ENCODE measurements around the gene WASF2.
A peak's percentile ranks its signal among the peaks of the same experiment; 100 is the strongest.

Gene WASF2

GRCh38 chr1:27523337-27524020, 33.5 kb upstream of the WASF2 start:
- Histone ChIP-seq H3K9me3 (ENCODE audit: low read depth, low read length) (no peaks in the 10 kb centered on the region), H3K36me3 (ENCODE audit: insufficient read depth, low read length) (no peaks in the 10 kb centered on the region), H3K4me3 (peak overlapping the region; percentile 64), H3K27ac (peak overlapping the region; percentile 95), H3K9ac (ENCODE audit: insufficient read length) (peak overlapping the region; percentile 38)
- TF ChIP-seq FOXP2 (optimal IDR thresholded peaks at IDR 0.05; ENCODE audit: control extremely low read depth, extremely low read length, insufficient read depth) (no peak), EZH2 (IDR thresholded peaks at IDR 0.05) (no peak), POLR2AphosphoS5 (IDR thresholded peaks at IDR 0.05; ENCODE audit: borderline replicate concordance, low read depth, low read length) (no peak)
- no peak for DNase-seq (ENCODE audit: low read depth, low spot score)

- H3K27ac ChIP-seq = peak overlapping the region; percentile 95
- H3K9me3 ChIP-seq (ENCODE audit: low read depth, low read length) = no peaks in the 10 kb centered on the region
- peak overlapping the region; percentile 38 for H3K9ac ChIP-seq (ENCODE audit: insufficient read length)
- peak overlapping the region; percentile 64 for H3K4me3 ChIP-seq
- no peaks in the 10 kb centered on the region for H3K36me3 ChIP-seq (ENCODE audit: insufficient read depth, low read length)
- TF ChIP-seq POLR2AphosphoS5 (IDR thresholded peaks at IDR 0.05; ENCODE audit: borderline replicate concordance, low read depth, low read length) (no peak), FOXP2 (optimal IDR thresholded peaks at IDR 0.05; ENCODE audit: control extremely low read depth, extremely low read length, insufficient read depth) (no peak), EZH2 (IDR thresholded peaks at IDR 0.05) (no peak)
- no peak for DNase-seq (ENCODE audit: low read depth, low spot score)
These were observed 32.7 kb upstream of the WASF2 start for GRCh38 chr1:27522432-27523336.

- H3K9me3 ChIP-seq (ENCODE audit: low read depth, low read length) = no peaks in the 10 kb centered on the region
- peak overlapping the region; percentile 95 for H3K27ac ChIP-seq
- H3K9ac ChIP-seq (ENCODE audit: insufficient read length) = no peak overlapping the region
- no peak for DNase-seq (ENCODE audit: low read depth, low spot score)
- H3K4me3 ChIP-seq = no peak overlapping the region
- TF ChIP-seq EZH2 (IDR thresholded peaks at IDR 0.05) (no peak), POLR2AphosphoS5 (IDR thresholded peaks at IDR 0.05; ENCODE audit: borderline replicate concordance, low read depth, low read length) (no peak), FOXP2 (optimal IDR thresholded peaks at IDR 0.05; ENCODE audit: control extremely low read depth, extremely low read length, insufficient read depth) (no peak)
- H3K36me3 ChIP-seq (ENCODE audit: insufficient read depth, low read length) = no peaks in the 10 kb centered on the region
These were observed 32.0 kb upstream of the WASF2 start for GRCh38 chr1:27521861-27522431.

GRCh38 chr1:27521336-27521831, 31.4 kb upstream of the WASF2 start:
- no peak for TF ChIP-seq EZH2 (IDR thresholded peaks at IDR 0.05)
- TF ChIP-seq POLR2AphosphoS5 (IDR thresholded peaks at IDR 0.05; ENCODE audit: borderline replicate concordance, low read depth, low read length) = 0 out of 2 replicates have a peak, but pooled peaks have one; percentile 21
- TF ChIP-seq FOXP2 (optimal IDR thresholded peaks at IDR 0.05; ENCODE audit: control extremely low read depth, extremely low read length, insufficient read depth) = no peak
- Histone ChIP-seq H3K9me3 (ENCODE audit: low read depth, low read length) (no peaks in the 10 kb centered on the region), H3K27ac (peak overlapping the region; percentile 95), H3K36me3 (ENCODE audit: insufficient read depth, low read length) (no peaks in the 10 kb centered on the region), H3K4me3 (no peak overlapping the region), H3K9ac (ENCODE audit: insufficient read length) (peak overlapping the region; percentile 45)
- DNase-seq (ENCODE audit: low read depth, low spot score) = no peak

- TF ChIP-seq EZH2 (IDR thresholded peaks at IDR 0.05) (no peak), FOXP2 (optimal IDR thresholded peaks at IDR 0.05; ENCODE audit: control extremely low read depth, extremely low read length, insufficient read depth) (no peak), POLR2AphosphoS5 (IDR thresholded peaks at IDR 0.05; ENCODE audit: borderline replicate concordance, low read depth, low read length) (no peak)
- no peak for DNase-seq (ENCODE audit: low read depth, low spot score)
- H3K4me3 ChIP-seq = no peak overlapping the region
- no peak overlapping the region for H3K9ac ChIP-seq (ENCODE audit: insufficient read length)
- no peaks in the 10 kb centered on the region for H3K9me3 ChIP-seq (ENCODE audit: low read depth, low read length)
- H3K27ac ChIP-seq = peak overlapping the region; percentile 95; the same call in 1 of the 2 replicates
- H3K36me3 ChIP-seq (ENCODE audit: insufficient read depth, low read length) = no peaks in the 10 kb centered on the region
These were observed 30.7 kb upstream of the WASF2 start for GRCh38 chr1:27520651-27521050.

GRCh38 chr1:27519331-27520258, 29.6 kb upstream of the WASF2 start:
- TF ChIP-seq EZH2 (IDR thresholded peaks at IDR 0.05) = no peak
- no peak for TF ChIP-seq FOXP2 (optimal IDR thresholded peaks at IDR 0.05; ENCODE audit: control extremely low read depth, extremely low read length, insufficient read depth)
- TF ChIP-seq POLR2AphosphoS5 (IDR thresholded peaks at IDR 0.05; ENCODE audit: borderline replicate concordance, low read depth, low read length) = no peak
- Histone ChIP-seq H3K9ac (ENCODE audit: insufficient read length) (no peak overlapping the region), H3K4me3 (no peak overlapping the region), H3K9me3 (ENCODE audit: low read depth, low read length) (no peaks in the 10 kb centered on the region), H3K27ac (no peak overlapping the region), H3K36me3 (ENCODE audit: insufficient read depth, low read length) (no peaks in the 10 kb centered on the region)
- DNase-seq (ENCODE audit: low read depth, low spot score) = no peak

- Histone ChIP-seq H3K9ac (ENCODE audit: insufficient read length) (no peak overlapping the region), H3K36me3 (ENCODE audit: insufficient read depth, low read length) (no peaks in the 10 kb centered on the region), H3K4me3 (no peak overlapping the region), H3K9me3 (ENCODE audit: low read depth, low read length) (no peaks in the 10 kb centered on the region), H3K27ac (no peak overlapping the region)
- DNase-seq (ENCODE audit: low read depth, low spot score) = no peak
- no peak for TF ChIP-seq POLR2AphosphoS5 (IDR thresholded peaks at IDR 0.05; ENCODE audit: borderline replicate concordance, low read depth, low read length)
- TF ChIP-seq FOXP2 (optimal IDR thresholded peaks at IDR 0.05; ENCODE audit: control extremely low read depth, extremely low read length, insufficient read depth) = no peak
- TF ChIP-seq EZH2 (IDR thresholded peaks at IDR 0.05) = no peak
These were observed 28.8 kb upstream of the WASF2 start for GRCh38 chr1:27518808-27519207.

Measured in SK-N-MC (cell line).